Urothelium cell line (cell line): ENCODE measurements around the gene ZNF784.
A peak's percentile ranks its signal among the peaks of the same experiment; 100 is the strongest.
"Not testable (repeated sequence)": the region's sequence is repeated elsewhere in the genome, so short reads cannot be mapped to it uniquely, and the experiment has no call there.

Source experiments
- DNase-seq: peaks from one replicate; pipeline ENCODE4 v3.0.0; 2011; ENCODE audit warnings: low spot score, mixed read lengths
- FAIRE-seq: peaks from 2 replicates; lab custom pipeline; 2011; peaks lifted over from hg19 to GRCh38; lab: Jason Lieb, UNC

ZNF784 gene

GRCh38 chr19:55590617-55591016 is 33.7 kb downstream of the ZNF784 start:
- DNase-seq (no peak), FAIRE-seq (no peak)

- DNase-seq (no peak), FAIRE-seq (no peak)
Observed at GRCh38 chr19:55590109-55590508, 34.3 kb downstream of the ZNF784 start.

- no peak for FAIRE-seq
Observed at GRCh38 chr19:55588738-55589137, 35.6 kb downstream of the ZNF784 start.

GRCh38 chr19:55586976-55587668 is 37.2 kb downstream of the ZNF784 start:
- peak; percentile 96 for DNase-seq
- FAIRE-seq, result peak; percentile 81

More at GRCh38 chr19:55588738-55589137, 35.6 kb downstream of the ZNF784 start:
- no peak for DNase-seq

GRCh38 chr19:55585658-55586339 is 38.6 kb downstream of the ZNF784 start:
- DNase-seq (peak; percentile 87), FAIRE-seq (peak; percentile 78)

- no peak for DNase-seq
- no peak for FAIRE-seq
Observed at GRCh38 chr19:55584871-55585270, 39.5 kb downstream of the ZNF784 start.

GRCh38 chr19:55583897-55584296 is 40.5 kb downstream of the ZNF784 start:
- FAIRE-seq, DNase-seq: not testable (repeated sequence)

- not testable (repeated sequence) for FAIRE-seq, DNase-seq
Observed at GRCh38 chr19:55582284-55582683, 42.1 kb downstream of the ZNF784 start.

GRCh38 chr19:55581823-55582223 is 42.5 kb downstream of the ZNF784 start:
- DNase-seq (no peak), FAIRE-seq (no peak)

GRCh38 chr19:55581145-55581822 is 43.1 kb downstream of the ZNF784 start:
- DNase-seq (no peak), FAIRE-seq (no peak)

- FAIRE-seq (peak; percentile 76), DNase-seq (peak; percentile 81)
Observed at GRCh38 chr19:55580628-55581144, 43.7 kb downstream of the ZNF784 start, which contains the start of gene ZNF579. Gene ZNF579, minus strand, starts transcription at chr19:55580848. Its CDS starts 1,209 bp downstream, at chr19:55579639.

- no peak for FAIRE-seq
- DNase-seq, result peak; percentile 30
Observed at GRCh38 chr19:55579766-55580621, 44.4 kb downstream of the ZNF784 start.

GRCh38 chr19:55578761-55579747 is 45.3 kb downstream of the ZNF784 start:
- no peak for FAIRE-seq
- DNase-seq, result no peak

GRCh38 chr19:55578031-55578760 is 46.2 kb downstream of the ZNF784 start:
- DNase-seq (no peak), FAIRE-seq (no peak)

GRCh38 chr19:55576746-55577145 is 47.6 kb downstream of the ZNF784 start:
- no peak for DNase-seq
- no peak for FAIRE-seq

GRCh38 chr19:55573929-55574328 is 50.4 kb downstream of the ZNF784 start:
- FAIRE-seq, DNase-seq: not testable (repeated sequence)
